OCI-LY1 (cell line): Measurements from ENCODE around the gene CRACR2B.

Experiments
- CTCF ChIP-seq: fragments of 200-600 bp; sonication (generic), shearing (Covaris generic); IDR thresholded peaks from 2 replicates; pipeline ENCODE4 v1.5.1; 2017; ENCODE audit warnings: mild to moderate bottlenecking, antibody characterized with exemption, low read length, moderate library complexity, mixed read lengths
- EZH2 ChIP-seq: fragments of 200-600 bp; sonication (generic), shearing (Covaris generic); IDR thresholded peaks from 2 replicates; pipeline ENCODE4 v1.8.0; 2017; ENCODE audit warnings: borderline replicate concordance, mixed run types, mild to moderate bottlenecking, antibody characterized with exemption, low read length, moderate library complexity, mixed read lengths

GRCh38 chr11:796565-797295 lies 31.0 kb upstream of the CRACR2B start:
- no peak for TF ChIP-seq CTCF
- TF ChIP-seq EZH2: no peak
